A673 (cell line): Measurements from ENCODE around the gene NUBPL. TPM values are rescaled to one million over a fixed set of nuclear protein-coding genes. Genes with fewer than 3 reads are reported as not detected.
A peak's percentile ranks its signal among the peaks of the same experiment; 100 is the strongest.

Source experiments
- BruUV-seq: library from RNA; stranded (reverse); fragments of 400-500 nt; replicated peaks from 2 replicates; lab custom pipeline; 2021; lab: Mats Ljungman, UMichigan
- CTCF ChIA-PET: fragments of 300-600 bp; sonication (Branson Sonifier 250); formaldehyde crosslinking; loops from one replicate; lab custom pipeline; 2022; ENCODE audit warnings: antibody characterized with exemption; lab: Charles Lee
- POLR2A ChIA-PET: fragments of 300-600 bp; sonication (Branson Sonifier 250); formaldehyde crosslinking; loops from one replicate; lab custom pipeline; 2022; ENCODE audit warnings: antibody characterized with exemption; ENCODE audit not compliant: low non-redundant PET; lab: Charles Lee
- DNase-seq: peaks from one replicate; pipeline ENCODE4 v3.0.0-alpha.2; 2015; ENCODE audit warnings: low spot score
- H3K27ac ChIP-seq: fragments of 200-600 bp; sonication (generic); 2 replicates; pipeline ENCODE4 v1.5.1; 2016; ENCODE audit warnings: mixed run types, low read depth, mild to moderate bottlenecking, mixed read lengths, antibody characterized with exemption, low read length; ENCODE audit not compliant: poor library complexity, severe bottlenecking
- H3K27me3 ChIP-seq: fragments of 200-600 bp; sonication (generic); replicated peaks from 2 replicates; pipeline ENCODE4 v1.6.1; 2017; ENCODE audit warnings: mixed run types, low read depth, mild to moderate bottlenecking, mixed read lengths, antibody characterized with exemption, low read length; ENCODE audit not compliant: insufficient read depth, poor library complexity
- H3K36me3 ChIP-seq: fragments of 200-600 bp; sonication (generic); 2 replicates; pipeline ENCODE4 v1.6.1; 2016; ENCODE audit warnings: mixed run types, mild to moderate bottlenecking, mixed read lengths, antibody characterized with exemption, low read length; ENCODE audit not compliant: insufficient read depth, poor library complexity, severe bottlenecking
- H3K4me1 ChIP-seq: fragments of 200-600 bp; sonication (generic); 2 replicates; pipeline ENCODE4 v1.6.1; 2017; ENCODE audit warnings: mixed run types, mild to moderate bottlenecking, mixed read lengths, antibody characterized with exemption, low read length; ENCODE audit not compliant: insufficient read depth, poor library complexity, severe bottlenecking
- H3K4me3 ChIP-seq: fragments of 200-600 bp; sonication (generic); 2 replicates; pipeline ENCODE4 v1.5.1; 2016; ENCODE audit warnings: low read depth, mixed run types, mild to moderate bottlenecking, mixed read lengths, low read length; ENCODE audit not compliant: poor library complexity, severe bottlenecking
- H3K9me3 ChIP-seq: fragments of 200-600 bp; sonication (generic); 2 replicates; pipeline ENCODE4 v1.6.1; 2016; ENCODE audit warnings: mixed run types, low read depth, mild to moderate bottlenecking, mixed read lengths, antibody characterized with exemption, low read length; ENCODE audit not compliant: poor library complexity, severe bottlenecking
- CTCF ChIP-seq: fragments of 300-800, 200-600 bp; sonication (generic); conservative IDR thresholded peaks from 2 replicates; pipeline ENCODE4 v1.5.1; 2017; ENCODE audit warnings: low read depth, mild to moderate bottlenecking, antibody characterized with exemption, low read length, moderate library complexity, mixed read lengths
- EZH2 ChIP-seq: fragments of 200-600 bp; sonication (generic); IDR thresholded peaks from 2 replicates; pipeline ENCODE4 v1.6.1; 2017; ENCODE audit warnings: borderline replicate concordance, low read depth, mild to moderate bottlenecking, mixed read lengths, antibody characterized with exemption, low read length; ENCODE audit not compliant: poor library complexity, severe bottlenecking
- intact Hi-C: fragments of 100-400 bp; cut with micrococcal nuclease; formaldehyde crosslinking; loops from one replicate; pipeline ENCODE4 v1.10.0; 2022; ENCODE audit not compliant: unreplicated experiment
- total RNA-seq: library from RNA; stranded (reverse); gene quantifications from 2 replicates; pipeline ENCODE4 v1.2.3, GENCODE V29; 2021

The NUBPL gene
- total RNA-seq, 1 experiment from 2014 or later: 15.5 TPM

GRCh38 chr14:31541702-31542101, 19.5 kb upstream of the NUBPL start:
- H3K4me1 ChIP-seq: no peaks in the 10 kb centered on the region
- TF ChIP-seq CTCF (no peak), EZH2 (no peak)
- no peak overlapping the region for H3K4me3 ChIP-seq
- H3K36me3 ChIP-seq: no peaks in the 10 kb centered on the region
- POLR2A ChIA-PET: no interaction called here
- no peaks in the 10 kb centered on the region for H3K9me3 ChIP-seq
- intact Hi-C loops: no loop called here
- BruUV-seq: no TSS peak
- no peaks in the 10 kb centered on the region for H3K27me3 ChIP-seq
- CTCF ChIA-PET: no interaction called here
- no peak overlapping the region for H3K27ac ChIP-seq
- no peak for DNase-seq

GRCh38 chr14:31543969-31544799, 17.0 kb upstream of the NUBPL start:
- POLR2A ChIA-PET: no interaction called here
- no peak for DNase-seq
- no peaks in the 10 kb centered on the region for H3K27me3 ChIP-seq
- no TSS peak for BruUV-seq
- no peaks in the 10 kb centered on the region for H3K9me3 ChIP-seq
- CTCF ChIA-PET: no interaction called here
- H3K4me3 ChIP-seq: no peak overlapping the region
- no peak overlapping the region for H3K27ac ChIP-seq
- no peaks in the 10 kb centered on the region for H3K4me1 ChIP-seq
- no peaks in the 10 kb centered on the region for H3K36me3 ChIP-seq
- intact Hi-C loops: no loop called here
- TF ChIP-seq CTCF (peak; percentile 38; the same call in 1 of the 2 replicates), EZH2 (no peak)

- intact Hi-C loops: no loop called here
- ChIA-PET POLR2A (no interaction called here), CTCF (no interaction called here)
- Histone ChIP-seq H3K27me3 (no peaks in the 10 kb centered on the region), H3K9me3 (no peaks in the 10 kb centered on the region), H3K36me3 (no peaks in the 10 kb centered on the region), H3K4me1 (no peaks in the 10 kb centered on the region), H3K27ac (no peak overlapping the region), H3K4me3 (no peak overlapping the region)
- BruUV-seq: no TSS peak
- TF ChIP-seq CTCF: no peak
- TF ChIP-seq EZH2: no peak
- no peak for DNase-seq
These were observed 16.4 kb upstream of the NUBPL start for GRCh38 chr14:31544816-31545215.
